Ovary (tissue), 9 donors: ENCODE results near the gene TFF3. TPM values are rescaled to one million over a fixed set of nuclear protein-coding genes. Genes with fewer than 3 reads are reported as not detected.

Experiments used
- DNase-seq, 5 donors: peaks; one replicate each; pipeline ENCODE4 v3.0.0-alpha.2; 2019 to 2020
- H3K27ac ChIP-seq, 2 donors: fragments of 200-600 bp; one replicate each; pipeline versions ENCODE4 v1.5.1 to v1.8.0; 2019 to 2022
- H3K27me3 ChIP-seq: fragments of 200-600 bp; one replicate; pipeline ENCODE4 v1.8.0; 2022
- H3K36me3 ChIP-seq: fragments of 200-600 bp; sonication (generic); one replicate; pipeline ENCODE4 v1.5.1; 2019
- H3K4me1 ChIP-seq: one replicate; pipeline ENCODE4 v1.8.1; 2013; ENCODE audit warnings: mild to moderate bottlenecking, moderate library complexity; ENCODE audit not compliant: insufficient read depth
- H3K4me3 ChIP-seq: fragments of 200-600 bp; sonication (generic); one replicate; pipeline ENCODE4 v1.5.1; 2017
- H3K9me3 ChIP-seq, 2 donors: fragments of 200-600 bp in 1 of 2; sonication (generic) in 1 of 2; one replicate each; pipeline versions ENCODE4 v1.5.1 to v1.8.1; 2013 to 2019; ENCODE audit warnings: mild to moderate bottlenecking in 1 of 2, moderate library complexity in 1 of 2
- EP300 ChIP-seq: sonication (generic); formaldehyde crosslinking; IDR thresholded peaks from one replicate; pipeline ENCODE4 v1.6.1; 2017; ENCODE audit warnings: antibody characterized with exemption
- POLR2A ChIP-seq: fragments of 450-650 bp; IDR thresholded peaks from one replicate; pipeline ENCODE4 v1.6.1; 2017; ENCODE audit warnings: antibody characterized with exemption, mild to moderate bottlenecking, moderate library complexity
- WGBS, 3 donors: extraction: QIAGEN DNeasy Blood & Tissue Kit in 1 of 3; methylation state at CpG; one replicate each; pipeline versions ENCODE4 v1.1.5 to v1.1.7; 2013 to 2017; 5-methylcytosine and 5-hydroxymethylcytosine counted together
- intact Hi-C, 4 donors: fragments of 100-400 bp; cut with DNase I; formaldehyde crosslinking; loops; one replicate each; pipeline versions ENCODE4 v1.11.0 to v1.15.1; 2022 to 2023
- polyA plus RNA-seq, 2 donors: library from polyadenylated mRNA; stranded (reverse); fragments of 200-250 nt in 1 of 2; fragments of 350-450 nt in 1 of 2; fragmentation: Illumina TruSeq in 1 of 2; extraction: RNeasy Lipid Tissue Mini Kit (QIAGEN cat#74804) in 1 of 2; gene quantifications; one replicate each; pipeline ENCODE4 v1.2.3, GENCODE V29; 2013 to 2014
- total RNA-seq, 7 donors: library from RNA; depleted of rRNA in 2 of 7; stranded (reverse); fragments of >200 nt in 2 of 7; fragmentation: NEBNext Ultra II Directional in 3 of 7; extraction: Animal tissue kit (Norgen Biotek cat#: 25700) in 3 of 7; gene quantifications; one replicate each; pipeline versions ENCODE4 v1.1.0 to v1.2.4, GENCODE V29; 2016 to 2023
- TF ChIP-seq, protein P1 (sequence below), 3 donors: fragments of 450-650 bp in 2 of 3; fragments of 200-600 bp in 1 of 3; IDR thresholded peaks; one replicate each; pipeline versions ENCODE4 v1.5.1 to v1.8.0; 2016 to 2022; ENCODE audit warnings: antibody characterized with exemption in 3 of 3, mild to moderate bottlenecking in 1 of 3
- donor health status: DM: no; HTN: no; CAD: no; lungs with moderate emphysema.
- donor health status: DM: no; HTN: no; CAD: no.
- donor health status: Bipolar disorder and iron deficiency.
- donor health status: DM: yes; HTN: yes; CAD: no.
- donor health status: DM: no; HTN: no; CAD: no.
- donor health status: DM: yes; HTN: yes; CAD: no.

Gene TFF3
- total and polyA plus RNA-seq, 9 donors = 1.3 to 131 (median 11.0) TPM; not detected in 1

DNA sequence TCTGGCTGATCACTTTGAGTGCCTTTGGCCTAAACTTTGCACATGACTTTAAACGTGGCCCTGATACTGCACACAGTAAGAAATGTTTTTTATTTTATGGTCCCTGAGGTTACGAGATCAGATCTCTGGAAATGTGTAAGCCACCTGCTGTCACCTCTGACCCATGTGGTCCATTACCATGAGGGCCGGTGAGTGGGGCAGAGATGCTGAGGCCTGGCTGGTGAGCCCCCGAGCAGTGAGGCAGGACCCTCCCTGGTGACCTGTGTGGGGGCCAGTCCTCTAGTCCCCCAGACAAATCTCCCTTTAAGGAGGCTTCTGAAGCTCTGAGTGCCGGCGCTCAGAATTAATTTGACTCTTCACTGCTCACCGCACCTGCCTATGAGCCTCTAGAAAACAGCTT, 12.4 kb downstream of the TFF3 start:
- H3K9me3 ChIP-seq = no peaks in the 10 kb centered on the region
- no peak overlapping the region for H3K27ac ChIP-seq
- intact Hi-C loops = no loop called here
- H3K4me1 ChIP-seq = no peaks in the 10 kb centered on the region
- no peak overlapping the region for H3K4me3 ChIP-seq
- DNase-seq = no peak
- TF ChIP-seq EP300 = no peak
- TF ChIP-seq POLR2A = no peak
- TF ChIP-seq, protein P1, sequence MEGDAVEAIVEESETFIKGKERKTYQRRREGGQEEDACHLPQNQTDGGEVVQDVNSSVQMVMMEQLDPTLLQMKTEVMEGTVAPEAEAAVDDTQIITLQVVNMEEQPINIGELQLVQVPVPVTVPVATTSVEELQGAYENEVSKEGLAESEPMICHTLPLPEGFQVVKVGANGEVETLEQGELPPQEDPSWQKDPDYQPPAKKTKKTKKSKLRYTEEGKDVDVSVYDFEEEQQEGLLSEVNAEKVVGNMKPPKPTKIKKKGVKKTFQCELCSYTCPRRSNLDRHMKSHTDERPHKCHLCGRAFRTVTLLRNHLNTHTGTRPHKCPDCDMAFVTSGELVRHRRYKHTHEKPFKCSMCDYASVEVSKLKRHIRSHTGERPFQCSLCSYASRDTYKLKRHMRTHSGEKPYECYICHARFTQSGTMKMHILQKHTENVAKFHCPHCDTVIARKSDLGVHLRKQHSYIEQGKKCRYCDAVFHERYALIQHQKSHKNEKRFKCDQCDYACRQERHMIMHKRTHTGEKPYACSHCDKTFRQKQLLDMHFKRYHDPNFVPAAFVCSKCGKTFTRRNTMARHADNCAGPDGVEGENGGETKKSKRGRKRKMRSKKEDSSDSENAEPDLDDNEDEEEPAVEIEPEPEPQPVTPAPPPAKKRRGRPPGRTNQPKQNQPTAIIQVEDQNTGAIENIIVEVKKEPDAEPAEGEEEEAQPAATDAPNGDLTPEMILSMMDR (IDR thresholded peaks at IDR 0.05) = no peak
- 65 to 77% (median 68%) methylated on average over 7 of the region's 7 CpGs for WGBS, 3 donors
- no peaks in the 10 kb centered on the region for H3K36me3 ChIP-seq
- no peaks in the 10 kb centered on the region for H3K27me3 ChIP-seq

DNA sequence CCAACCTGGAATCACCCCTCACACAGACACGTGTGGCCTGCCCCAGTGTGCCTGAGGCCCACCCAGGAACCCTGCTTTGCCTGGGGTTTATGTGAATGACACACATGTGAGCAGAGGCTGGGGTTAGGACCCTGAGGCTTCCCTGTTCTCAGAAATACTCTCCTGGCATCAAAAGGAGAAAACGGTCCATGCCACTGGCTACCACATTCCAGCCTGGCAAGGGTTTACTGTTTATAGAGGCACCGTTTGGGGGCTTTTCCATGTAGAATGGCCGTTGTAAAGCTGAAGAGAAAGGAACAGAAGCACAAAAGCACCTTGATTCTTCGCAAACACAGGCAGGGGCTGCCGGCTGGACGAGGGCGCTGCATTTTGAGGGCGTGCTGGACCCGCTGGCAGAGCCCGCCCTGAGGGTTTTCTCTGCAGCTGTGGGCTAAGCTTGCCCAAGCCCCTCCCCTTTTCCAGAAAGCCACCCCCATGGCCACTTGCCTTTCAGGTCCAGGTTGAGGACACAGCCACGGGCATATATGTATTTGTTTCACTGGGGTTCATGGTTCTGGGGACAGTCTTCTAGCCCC, 13.0 kb downstream of the TFF3 start:
- TF ChIP-seq, protein P1 (IDR thresholded peaks at IDR 0.05) = no peak
- TF ChIP-seq EP300 (no peak), POLR2A (no peak)
- no peak for DNase-seq
- Histone ChIP-seq H3K4me1 (no peaks in the 10 kb centered on the region), H3K9me3 (no peaks in the 10 kb centered on the region), H3K4me3 (no peak overlapping the region), H3K36me3 (no peaks in the 10 kb centered on the region), H3K27me3 (no peaks in the 10 kb centered on the region), H3K27ac (no peak overlapping the region)
- intact Hi-C loops = no loop called here
- 57 to 63% (median 63%) methylated on average over 12 of the region's 12 CpGs for WGBS, 3 donors

- Histone ChIP-seq H3K4me1 (no peaks in the 10 kb centered on the region), H3K36me3 (no peaks in the 10 kb centered on the region), H3K4me3 (no peak overlapping the region), H3K9me3 (no peaks in the 10 kb centered on the region), H3K27me3 (no peaks in the 10 kb centered on the region), H3K27ac (no peak overlapping the region)
- TF ChIP-seq, protein P1 (IDR thresholded peaks at IDR 0.05) = no peak
- TF ChIP-seq POLR2A (no peak), EP300 (no peak)
- DNase-seq = no peak
- intact Hi-C loops = no loop called here
- 78 to 86% (median 82%) methylated on average over 18 to 20 of the region's 20 CpGs for WGBS, 3 donors
Measured at GRCh38 chr21:42301371-42302075, 13.7 kb downstream of the TFF3 start.

DNA sequence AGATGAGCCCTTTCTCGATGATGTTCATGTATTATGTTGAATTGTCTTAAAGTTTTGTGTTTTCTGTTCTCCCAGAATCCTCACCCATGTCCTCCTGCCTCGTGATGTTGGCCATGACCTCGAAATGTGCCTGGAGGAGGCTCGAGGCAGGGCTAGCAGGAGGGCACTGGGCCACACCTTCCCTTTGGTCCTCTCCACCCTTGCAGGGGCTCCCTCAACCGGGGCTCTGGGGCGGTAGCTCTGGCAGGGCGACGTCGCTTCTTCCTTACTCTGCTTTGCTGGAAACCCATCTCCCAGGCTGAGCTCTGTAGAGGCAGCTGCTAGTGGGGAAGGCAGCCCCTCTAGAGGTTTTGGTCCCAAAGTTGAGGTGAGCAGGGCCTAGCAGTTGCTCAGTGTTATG, 14.3 kb downstream of the TFF3 start:
- no peak for DNase-seq
- no peaks in the 10 kb centered on the region for H3K27me3 ChIP-seq
- WGBS, 3 donors = 78 to 83% (median 82%) methylated on average over 9 of the region's 9 CpGs
- TF ChIP-seq, protein P1 (IDR thresholded peaks at IDR 0.05) = no peak
- no peak for TF ChIP-seq POLR2A
- no peak for TF ChIP-seq EP300
- no peaks in the 10 kb centered on the region for H3K4me1 ChIP-seq
- H3K36me3 ChIP-seq = no peaks in the 10 kb centered on the region
- no peak overlapping the region for H3K27ac ChIP-seq
- no peaks in the 10 kb centered on the region for H3K9me3 ChIP-seq
- H3K4me3 ChIP-seq = no peak overlapping the region
- intact Hi-C loops = no loop called here
